IPS DF 4.7 (cell line): ENCODE measurements around the gene CASS4.
"Not testable (repeated sequence)": the region's sequence is repeated elsewhere in the genome, so short reads cannot be mapped to it uniquely, and the experiment has no call there.

Experiments
- DNase-seq: peaks from one replicate; pipeline ENCODE4 v3.0.0-alpha.2; 2013; ENCODE audit warnings: low spot score; ENCODE audit errors: extremely low read depth

Gene CASS4, protein sequence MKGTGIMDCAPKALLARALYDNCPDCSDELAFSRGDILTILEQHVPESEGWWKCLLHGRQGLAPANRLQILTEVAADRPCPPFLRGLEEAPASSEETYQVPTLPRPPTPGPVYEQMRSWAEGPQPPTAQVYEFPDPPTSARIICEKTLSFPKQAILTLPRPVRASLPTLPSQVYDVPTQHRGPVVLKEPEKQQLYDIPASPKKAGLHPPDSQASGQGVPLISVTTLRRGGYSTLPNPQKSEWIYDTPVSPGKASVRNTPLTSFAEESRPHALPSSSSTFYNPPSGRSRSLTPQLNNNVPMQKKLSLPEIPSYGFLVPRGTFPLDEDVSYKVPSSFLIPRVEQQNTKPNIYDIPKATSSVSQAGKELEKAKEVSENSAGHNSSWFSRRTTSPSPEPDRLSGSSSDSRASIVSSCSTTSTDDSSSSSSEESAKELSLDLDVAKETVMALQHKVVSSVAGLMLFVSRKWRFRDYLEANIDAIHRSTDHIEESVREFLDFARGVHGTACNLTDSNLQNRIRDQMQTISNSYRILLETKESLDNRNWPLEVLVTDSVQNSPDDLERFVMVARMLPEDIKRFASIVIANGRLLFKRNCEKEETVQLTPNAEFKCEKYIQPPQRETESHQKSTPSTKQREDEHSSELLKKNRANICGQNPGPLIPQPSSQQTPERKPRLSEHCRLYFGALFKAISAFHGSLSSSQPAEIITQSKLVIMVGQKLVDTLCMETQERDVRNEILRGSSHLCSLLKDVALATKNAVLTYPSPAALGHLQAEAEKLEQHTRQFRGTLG

DNA sequence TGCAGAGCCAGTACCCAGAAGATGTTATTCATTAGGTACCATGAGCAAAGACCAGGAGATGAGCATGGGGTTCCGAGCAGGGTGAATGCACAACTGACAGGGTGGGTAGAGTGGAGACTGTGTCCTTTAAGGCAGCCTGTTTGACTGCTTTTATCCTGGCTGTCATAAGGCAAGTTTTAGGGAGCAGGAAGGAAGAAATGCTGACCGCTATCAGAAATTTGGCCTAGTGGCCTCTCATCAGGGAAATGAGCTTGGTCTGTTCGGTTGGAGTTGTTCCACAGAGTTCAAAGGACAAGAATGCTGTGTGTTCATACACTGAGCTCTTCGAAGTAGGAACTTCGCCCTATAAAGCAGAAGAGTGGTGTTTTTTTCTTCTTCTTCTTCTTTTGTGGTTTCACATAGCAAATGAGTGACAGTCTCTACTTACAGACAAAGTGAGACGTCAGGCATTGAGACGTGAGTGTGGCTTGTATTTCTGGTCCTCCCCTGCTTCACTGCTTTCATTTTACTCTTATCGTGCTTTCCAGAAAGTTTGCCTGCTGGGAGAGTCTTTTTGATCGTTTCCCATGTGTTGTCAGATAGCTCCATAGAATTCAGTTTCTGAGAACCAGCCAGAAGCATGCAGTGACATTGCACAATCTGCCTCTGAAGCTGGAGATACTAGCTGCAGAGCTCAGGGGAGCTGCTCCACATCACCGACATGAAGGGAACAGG, at the start of gene CASS4:
Gene CASS4, plus strand, starts transcription at position 502 of the 714 bp plus-strand sequence. Its CDS starts 199 bp downstream, at position 701.
- DNase-seq = no peak

DNA sequence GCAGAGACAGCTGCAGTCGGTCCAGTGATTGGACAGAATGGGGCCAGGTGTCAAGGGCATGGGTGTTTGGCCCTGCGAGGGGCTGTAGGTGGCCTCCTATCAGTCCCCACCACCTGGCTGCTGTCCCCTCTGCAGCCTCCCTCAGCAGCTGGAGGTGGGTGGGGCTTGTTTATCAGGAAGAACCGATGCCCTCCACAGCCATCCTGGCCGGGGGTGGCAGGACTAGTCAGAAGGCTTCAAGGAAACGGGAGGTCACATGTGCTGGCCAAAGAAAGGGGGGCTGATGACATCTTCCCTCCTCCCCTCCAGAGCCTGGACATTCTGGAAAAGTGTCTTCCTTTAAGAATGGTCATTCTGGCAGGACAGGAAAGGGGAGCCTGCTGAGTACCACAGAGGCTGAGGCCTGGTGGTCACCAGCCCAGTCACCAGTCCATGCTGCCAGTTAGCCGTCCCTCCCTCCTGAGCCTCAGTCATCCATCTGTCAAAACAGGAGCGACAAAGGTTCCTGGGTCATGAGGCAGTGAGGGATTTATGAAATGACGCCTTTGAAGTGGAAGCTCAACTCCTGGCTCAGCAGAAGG, 49.1 kb upstream of the CASS4 start:
- DNase-seq = no peak

DNA sequence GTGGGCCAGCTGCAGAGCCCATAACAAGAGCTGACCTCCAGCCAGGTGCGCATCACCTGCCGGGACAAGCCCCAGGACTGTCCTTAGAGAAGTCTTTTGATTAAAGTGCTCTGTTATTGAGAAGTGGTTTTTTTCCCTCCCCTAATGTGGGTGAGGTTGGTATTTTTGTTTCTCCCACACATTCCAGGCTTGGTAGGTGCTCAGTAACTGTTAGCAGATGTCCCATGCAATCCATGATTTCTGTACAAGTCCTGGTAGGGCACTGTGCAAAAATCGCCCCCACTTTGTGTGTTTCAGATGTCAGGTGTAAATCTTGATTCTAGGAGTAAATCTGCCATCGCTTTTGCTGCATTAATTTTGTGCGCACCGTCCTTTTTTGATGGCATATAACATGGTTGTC, 48.6 kb upstream of the CASS4 start:
- no peak for DNase-seq

DNA sequence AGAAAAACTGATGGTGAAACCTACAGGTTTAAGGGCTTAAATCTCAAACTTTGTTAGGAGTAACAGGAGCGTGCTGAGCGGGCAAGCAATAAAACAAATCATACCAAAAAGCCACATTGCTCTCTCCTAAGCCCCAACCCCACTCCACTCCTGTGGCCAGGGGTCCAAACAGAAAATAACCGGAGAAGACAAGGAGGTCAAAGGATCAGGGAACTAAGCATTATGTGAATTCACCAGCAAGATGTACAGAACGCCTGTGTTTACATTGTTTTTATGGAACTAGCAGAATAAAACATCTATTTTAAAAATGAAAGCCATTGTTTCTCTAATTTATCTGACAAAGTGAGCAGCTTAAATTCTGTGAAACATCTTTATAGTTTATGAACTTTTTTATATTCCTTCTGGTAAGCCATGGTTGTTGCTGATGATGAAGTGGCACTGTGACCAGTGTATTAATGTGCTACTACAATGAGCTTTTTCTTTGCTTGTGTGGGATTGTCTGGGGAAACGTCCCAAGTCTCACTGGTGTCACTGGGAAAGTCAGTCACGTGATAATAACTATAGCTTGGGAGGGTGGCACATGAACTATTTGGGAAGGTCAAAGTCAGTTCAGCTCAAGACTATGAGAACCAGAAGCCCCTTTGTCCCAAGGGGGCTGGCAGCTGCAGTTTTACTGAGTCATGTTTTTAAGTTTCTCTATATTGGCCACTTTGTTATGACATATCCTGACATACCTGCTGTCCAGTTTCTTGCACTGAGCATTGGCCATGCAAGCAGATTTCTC, 43.5 kb upstream of the CASS4 start:
- no peak for DNase-seq

DNA sequence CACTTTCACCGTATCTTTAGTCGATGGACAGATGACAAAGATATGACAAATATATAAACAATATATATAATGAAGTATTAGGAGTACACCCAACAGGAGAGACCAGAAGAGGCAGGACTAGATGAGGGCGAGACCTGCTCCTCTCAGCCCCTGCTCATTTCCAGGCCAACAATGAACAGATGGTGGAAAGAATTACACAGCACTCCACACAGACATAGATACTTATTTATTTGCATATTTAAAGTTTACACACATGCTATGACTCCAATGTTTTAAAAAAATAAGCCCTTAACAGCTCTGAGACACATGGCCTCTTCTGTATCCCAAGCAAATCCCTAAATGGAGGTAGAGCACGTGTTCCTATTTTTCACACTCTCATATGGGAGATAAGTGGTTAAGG, 42.9 kb upstream of the CASS4 start:
- DNase-seq = no peak

DNA sequence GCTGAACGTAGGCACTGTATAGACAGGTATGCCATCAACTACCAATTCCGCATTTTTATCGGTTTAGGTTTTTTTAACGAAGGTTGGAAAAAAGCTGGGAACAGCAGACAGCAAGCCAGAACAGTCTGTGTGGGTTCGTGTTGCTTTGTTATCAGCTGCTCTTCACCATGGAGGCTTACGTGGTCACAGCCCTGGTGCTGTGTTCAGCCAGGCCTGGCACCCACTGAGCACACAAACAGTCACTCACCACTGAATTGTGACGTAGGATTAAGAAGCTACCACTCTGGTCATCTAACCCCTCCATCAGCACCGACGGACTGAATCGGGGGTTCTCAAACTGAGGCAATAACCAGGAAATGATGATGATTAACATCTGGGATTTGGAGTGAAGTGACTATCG, 40.1 kb upstream of the CASS4 start:
- DNase-seq = no peak

DNA sequence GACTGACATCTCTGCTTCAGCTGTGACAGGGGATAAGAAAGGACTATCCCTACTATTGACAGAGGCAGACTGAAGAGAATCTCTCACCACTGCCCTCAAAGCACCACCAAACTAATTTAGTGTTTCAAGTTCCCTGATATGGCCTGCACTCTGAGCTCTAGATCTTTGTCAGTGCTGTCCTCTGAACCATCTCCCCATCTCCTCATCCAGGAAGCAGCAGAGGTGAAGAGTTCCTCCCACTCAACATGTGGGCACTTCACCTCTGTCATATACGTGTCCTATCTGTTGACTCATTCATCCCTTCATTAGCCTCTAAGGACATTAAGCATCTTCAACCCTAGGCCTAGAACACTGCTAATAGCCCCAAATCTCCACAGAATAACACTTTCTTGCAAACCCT, 39.2 kb upstream of the CASS4 start:
- no peak for DNase-seq

DNA sequence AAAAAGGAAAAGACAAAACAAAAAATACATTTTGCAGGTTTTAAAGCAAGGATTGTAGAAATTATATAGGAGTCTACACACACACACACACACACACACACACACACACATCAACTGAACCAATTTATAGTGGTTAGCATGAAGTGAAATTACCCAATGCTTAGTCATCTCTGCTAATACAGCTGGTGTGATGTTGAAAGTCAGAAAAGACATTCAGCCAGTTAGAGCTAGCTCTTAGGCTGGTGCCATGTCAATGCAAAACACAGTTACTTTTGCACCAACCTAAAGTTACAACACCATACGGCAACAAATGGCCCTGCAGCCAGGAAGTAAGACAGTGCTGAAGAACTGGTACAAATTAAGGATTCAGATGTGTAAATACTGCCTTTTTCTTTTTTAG, 38.1 kb upstream of the CASS4 start:
- DNase-seq = no peak

DNA sequence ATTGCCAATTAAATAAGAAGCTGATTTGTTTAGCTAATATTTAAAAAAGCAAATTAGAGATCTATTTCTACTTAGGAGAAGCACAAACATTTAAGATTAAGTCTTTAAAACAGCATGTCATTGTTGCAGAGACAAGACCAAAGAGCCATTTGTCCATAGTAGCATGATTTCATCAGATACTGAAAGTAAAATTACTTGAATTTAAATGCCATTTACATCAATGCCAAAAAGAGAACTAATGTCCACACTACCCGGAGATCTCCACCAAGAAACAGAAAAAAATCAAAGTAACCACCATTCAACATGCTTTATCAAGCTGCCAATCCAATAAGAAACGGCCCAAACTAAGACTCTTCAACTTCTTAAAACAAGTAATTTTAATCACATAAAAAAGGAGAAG, 35.7 kb upstream of the CASS4 start:
- DNase-seq = no peak

DNA sequence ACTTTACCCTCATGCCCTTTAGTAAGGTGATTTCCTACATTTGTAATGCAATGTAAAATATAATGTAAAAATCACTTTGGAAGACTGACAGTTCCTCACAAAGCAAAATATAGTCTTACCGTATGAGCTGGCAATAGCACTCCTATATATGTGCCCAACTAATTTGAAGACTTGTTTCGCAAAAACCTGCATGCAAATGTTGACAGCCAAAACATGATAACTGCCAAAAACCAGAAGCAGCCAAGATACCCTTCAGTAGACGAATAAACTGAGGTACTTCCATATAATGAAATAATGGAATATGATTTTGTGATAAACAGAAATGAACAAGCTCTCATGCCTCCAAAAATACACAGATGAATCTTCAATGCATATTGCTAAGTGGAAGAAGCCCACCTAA, 33.7 kb upstream of the CASS4 start:
- DNase-seq = no peak

DNA sequence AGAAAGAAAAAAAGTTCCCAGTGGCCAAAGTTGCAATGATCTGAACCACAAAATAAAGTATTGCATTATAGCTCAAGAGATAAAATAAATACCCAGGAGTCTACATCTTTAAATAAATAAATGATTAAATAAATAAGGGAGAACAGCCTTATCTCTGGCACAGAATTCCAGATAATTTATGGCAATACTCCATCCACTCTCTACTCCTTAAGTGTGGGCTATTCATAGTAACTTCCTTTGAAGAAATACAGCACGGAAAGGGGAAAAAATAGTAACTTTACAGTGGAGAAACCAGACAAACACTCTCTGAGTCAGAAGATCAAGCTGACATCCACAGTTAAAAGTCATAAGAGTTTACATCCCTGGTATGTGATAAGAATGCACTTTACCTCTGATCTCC, 31.7 kb upstream of the CASS4 start:
- no peak for DNase-seq

DNA sequence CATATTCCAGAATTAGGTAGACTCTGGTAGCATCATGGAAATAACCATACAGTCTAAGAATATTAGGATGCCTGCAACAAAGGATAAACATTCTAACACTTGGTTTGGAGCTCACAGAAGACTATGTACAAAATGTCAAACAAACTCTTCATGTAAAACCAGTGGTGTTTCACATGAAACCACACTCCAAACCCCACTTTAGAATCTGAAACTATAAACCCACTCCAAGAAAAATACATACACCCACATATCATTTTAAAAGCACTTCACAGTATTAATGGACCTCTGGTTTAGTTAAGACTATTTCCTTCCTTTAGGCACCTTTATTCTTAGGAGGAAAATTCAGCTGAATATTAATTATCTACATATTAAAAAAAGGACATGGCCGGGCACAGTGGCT, 30.6 kb upstream of the CASS4 start:
- no peak for DNase-seq

DNA sequence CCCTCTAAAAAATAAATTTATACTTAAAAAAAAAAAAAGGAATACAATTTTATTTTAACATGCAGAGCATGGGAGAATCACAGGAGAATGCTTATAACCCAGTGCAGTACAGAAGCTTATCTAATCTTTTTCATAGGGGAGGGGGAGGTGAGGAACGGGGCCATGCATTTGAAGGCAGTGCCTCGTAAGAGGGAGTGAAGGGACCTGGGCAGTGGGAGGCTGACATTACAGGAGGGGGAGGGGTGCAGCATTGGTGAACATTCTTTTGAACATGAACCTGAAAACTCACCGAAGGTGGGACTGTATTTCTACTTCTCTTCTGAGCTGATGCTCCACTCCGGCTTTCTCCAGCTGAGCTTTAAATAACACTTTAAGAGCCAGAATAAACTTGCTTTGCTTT, 29.4 kb upstream of the CASS4 start:
- no peak for DNase-seq

DNA sequence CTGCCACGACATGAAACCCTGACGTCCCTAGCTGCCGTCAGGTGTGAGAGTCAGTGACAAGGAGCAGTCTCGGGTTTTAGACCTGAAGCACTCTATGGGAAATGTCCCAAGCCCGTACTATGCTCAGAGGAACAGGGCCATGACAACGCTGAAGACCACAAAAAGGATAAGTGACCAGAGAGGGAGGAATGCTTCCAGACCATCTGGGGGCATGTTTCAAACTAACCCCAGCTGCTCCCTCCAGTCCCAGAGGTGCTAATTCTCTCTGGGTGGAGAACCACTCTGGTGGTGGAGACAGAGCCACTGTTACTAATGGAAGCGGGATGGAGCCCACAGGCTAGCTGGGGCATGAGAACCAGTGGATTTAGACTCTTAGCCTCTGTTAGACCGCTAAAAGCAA, 28.7 kb upstream of the CASS4 start:
- no peak for DNase-seq

DNA sequence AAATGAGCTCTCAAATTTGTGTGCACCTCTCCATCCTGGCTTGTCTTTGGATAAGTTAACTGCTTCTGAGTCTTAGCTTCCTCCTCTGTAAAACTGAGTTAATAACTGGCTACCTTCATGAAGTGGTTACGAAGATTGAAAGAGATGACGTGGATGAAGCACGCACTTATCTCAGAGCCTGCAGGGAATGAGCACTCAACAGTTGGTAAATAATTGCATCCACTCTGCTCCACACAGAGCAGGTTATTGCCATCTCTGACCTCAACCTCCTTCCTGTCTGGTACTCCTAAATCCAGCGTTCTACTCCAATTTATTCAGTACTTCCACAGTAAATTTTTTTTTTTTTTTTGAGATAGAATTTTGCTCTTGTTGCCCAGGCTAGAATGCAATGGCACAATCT, 26.9 kb upstream of the CASS4 start:
- no peak for DNase-seq

DNA sequence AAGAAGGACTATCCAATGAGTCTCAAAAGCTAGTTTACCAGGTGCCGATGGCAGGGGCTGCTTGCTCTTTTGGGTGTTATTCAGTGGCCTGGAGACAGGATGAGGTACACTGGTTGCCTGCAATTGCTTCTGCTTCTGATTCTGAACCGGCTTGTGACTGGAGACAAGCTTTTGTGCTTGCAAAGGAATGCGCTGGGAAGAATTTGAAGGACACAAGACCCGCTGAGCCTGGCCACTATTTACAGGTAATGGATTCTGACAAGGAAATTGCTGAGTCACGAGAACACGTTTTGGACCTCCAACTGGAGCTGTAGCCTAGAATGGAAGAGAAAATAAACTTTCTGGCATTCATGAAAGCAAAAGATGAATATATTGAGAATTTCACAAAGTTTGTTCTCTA, 25.8 kb upstream of the CASS4 start:
- no peak for DNase-seq

DNA sequence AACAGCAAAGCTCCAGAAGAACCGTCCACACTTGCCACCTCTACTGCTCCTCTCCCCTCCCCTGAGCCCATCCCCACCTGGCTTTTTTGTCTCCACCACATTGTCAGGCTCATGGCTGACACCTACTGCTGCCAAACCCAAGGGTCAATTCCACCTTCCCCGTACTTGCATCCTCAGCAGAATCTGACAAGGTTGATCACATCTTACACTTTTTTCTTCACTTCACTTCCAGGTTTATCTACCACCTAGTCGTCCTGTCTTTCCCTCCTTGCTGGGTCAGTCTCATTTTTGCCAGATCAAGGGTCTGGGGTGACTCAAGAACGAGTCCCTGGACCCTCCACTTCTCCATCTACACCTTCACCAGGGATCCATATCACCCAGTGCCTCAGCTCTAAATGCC, 23.2 kb upstream of the CASS4 start:
- no peak for DNase-seq

DNA sequence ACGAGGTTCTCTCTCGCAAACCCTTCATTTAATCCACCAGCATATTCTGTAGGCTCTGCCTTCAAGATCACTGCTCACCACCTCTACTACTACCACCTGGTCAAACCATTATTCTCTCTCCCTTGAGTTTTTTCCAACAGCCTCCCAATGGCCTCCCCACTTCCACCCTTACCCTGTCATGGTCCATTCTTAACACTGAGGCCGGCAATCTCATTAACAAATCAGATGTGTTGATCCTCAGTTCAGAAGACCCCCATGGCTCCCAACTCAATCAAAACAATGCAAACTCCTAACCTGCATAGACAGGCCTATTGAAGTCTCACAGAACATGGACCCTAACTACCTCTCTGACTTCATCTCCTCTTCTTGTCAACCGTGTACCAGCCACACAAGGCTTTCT, 22.3 kb upstream of the CASS4 start:
- DNase-seq = no peak

DNA sequence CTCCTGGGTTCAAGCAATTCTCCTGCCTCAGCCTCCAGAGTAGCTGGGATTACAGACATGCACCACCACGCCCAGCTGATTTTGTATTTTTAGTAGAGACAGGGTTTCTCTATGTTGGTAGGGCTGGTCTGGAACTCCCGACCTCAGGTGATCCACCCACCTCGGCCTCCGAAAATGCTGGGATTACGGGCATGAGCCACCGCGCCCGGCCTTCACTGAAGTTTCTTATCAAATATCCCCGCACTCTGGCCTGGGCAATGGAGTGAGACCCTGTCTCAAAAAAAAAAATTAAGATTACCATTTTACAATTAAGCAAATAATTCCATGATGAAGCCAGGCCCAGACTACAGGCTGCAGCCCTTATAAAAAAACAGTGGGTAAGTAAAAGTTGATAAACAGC, 21.7 kb upstream of the CASS4 start:
- not testable (repeated sequence) for DNase-seq

DNA sequence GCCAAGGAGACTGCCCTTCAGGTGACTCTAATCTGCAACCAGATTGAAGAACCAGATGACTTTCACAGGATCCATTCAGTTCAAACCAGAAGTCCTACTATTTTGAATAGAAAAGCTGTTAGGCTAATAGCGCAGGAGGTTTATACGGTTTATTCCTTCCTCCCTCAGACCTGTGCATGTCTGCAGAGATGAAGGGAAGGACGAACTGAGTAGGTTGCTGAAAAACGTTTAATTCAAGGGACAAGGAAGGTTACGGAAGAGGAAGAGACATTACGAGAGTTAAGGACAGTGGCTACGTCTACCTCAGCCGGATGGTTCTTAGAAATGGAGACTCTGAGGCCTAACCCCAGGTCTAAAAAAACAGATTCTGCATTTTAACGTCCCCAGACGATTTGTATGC, 21.0 kb upstream of the CASS4 start:
- DNase-seq = no peak

DNA sequence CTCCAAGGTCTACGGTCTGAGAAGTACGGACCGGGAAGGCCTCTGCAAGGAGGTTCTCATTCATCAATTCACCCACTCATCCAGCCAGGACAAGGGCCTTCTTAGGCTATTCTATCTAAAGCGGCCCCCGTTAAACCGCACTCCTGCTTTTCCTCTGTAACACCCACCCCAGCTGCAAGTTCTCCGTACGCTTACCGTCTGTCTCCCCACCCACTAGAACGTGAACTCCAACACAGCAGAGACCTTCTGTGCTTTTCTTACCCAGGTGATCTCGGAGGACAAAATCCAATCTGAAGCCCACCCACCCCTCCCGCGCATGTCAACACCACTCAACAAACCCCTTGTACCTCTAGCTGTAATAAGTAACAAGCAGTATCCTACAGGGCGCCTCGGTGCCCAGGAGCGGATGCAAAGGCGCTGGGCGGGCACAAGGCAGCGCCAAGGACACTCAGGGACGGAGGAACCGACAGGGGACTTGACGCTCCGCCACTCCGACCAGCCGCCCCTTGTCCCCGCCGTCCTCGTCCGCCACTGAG, 20.4 kb upstream of the CASS4 start:
- DNase-seq = no peak
